ENCODE results near the gene LRG1.

GRCh38 chr19:4510435-4511255 lies 29.2 kb downstream of the LRG1 start:
- TF ChIP-seq CTCF (IDR thresholded peaks at IDR 0.05) (no peak), POLR2AphosphoS5 (IDR thresholded peaks at IDR 0.05) (no peak), POLR2A (IDR thresholded peaks at IDR 0.05) (no peak), EP300 (IDR thresholded peaks at IDR 0.05) (no peak)

Data from gastroesophageal sphincter (tissue), 3 donors.